Omental fat pad (tissue), 4 donors: ENCODE results near the gene RAG1. TPM values are rescaled to one million over a fixed set of nuclear protein-coding genes. Genes with fewer than 3 reads are reported as not detected.

Source experiments
- ATAC-seq: fragments of 150-250 bp; one replicate; pipeline ENCODE4 v1.9.1; 2016; ENCODE audit warnings: mild to moderate bottlenecking, moderate library complexity; ENCODE audit not compliant: low FRiP score
- DNase-seq: peaks from one replicate; pipeline ENCODE4 v3.0.0-alpha.2; 2019; ENCODE audit warnings: low spot score
- total RNA-seq, 4 donors: library from RNA; depleted of rRNA; stranded (reverse); fragments of >200 nt; gene quantifications; one replicate each; pipeline ENCODE4 v1.1.0, GENCODE V29; 2016
- TF ChIP-seq, protein P1 (sequence below), 3 donors: fragments of 450-650 bp; IDR thresholded peaks; one replicate each; pipeline ENCODE4 v1.5.1; 2016 to 2017; ENCODE audit warnings: antibody characterized with exemption in 3 of 3, mild to moderate bottlenecking in 3 of 3, moderate library complexity in 2 of 3

RAG1 gene
- total RNA-seq, 4 donors from 2014 or later, result 0.24 to 1.9 (median 0.41) TPM

DNA sequence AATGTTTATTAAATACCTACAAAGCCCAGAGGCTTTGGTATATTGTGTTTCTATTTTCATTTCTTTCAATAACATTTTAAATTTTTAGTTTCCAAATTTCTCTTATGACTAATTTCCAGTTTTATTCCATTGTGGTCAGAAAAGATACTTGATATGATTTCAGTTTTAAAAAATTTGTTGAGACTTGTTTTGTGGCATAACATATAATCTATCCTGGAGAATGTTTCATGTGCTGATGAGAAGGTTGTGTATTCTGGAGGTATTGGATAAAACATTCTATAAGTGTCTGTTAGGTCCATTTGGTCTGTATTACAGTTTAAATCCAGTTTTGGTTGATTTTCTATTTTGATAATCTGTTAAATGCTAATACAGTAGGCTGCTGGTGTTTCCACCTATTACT is 9.8 kb upstream of the RAG1 start:
- DNase-seq (no peak), ATAC-seq (no peak)
- TF ChIP-seq, protein P1, sequence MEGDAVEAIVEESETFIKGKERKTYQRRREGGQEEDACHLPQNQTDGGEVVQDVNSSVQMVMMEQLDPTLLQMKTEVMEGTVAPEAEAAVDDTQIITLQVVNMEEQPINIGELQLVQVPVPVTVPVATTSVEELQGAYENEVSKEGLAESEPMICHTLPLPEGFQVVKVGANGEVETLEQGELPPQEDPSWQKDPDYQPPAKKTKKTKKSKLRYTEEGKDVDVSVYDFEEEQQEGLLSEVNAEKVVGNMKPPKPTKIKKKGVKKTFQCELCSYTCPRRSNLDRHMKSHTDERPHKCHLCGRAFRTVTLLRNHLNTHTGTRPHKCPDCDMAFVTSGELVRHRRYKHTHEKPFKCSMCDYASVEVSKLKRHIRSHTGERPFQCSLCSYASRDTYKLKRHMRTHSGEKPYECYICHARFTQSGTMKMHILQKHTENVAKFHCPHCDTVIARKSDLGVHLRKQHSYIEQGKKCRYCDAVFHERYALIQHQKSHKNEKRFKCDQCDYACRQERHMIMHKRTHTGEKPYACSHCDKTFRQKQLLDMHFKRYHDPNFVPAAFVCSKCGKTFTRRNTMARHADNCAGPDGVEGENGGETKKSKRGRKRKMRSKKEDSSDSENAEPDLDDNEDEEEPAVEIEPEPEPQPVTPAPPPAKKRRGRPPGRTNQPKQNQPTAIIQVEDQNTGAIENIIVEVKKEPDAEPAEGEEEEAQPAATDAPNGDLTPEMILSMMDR (IDR thresholded peaks at IDR 0.05), result no peak

DNA sequence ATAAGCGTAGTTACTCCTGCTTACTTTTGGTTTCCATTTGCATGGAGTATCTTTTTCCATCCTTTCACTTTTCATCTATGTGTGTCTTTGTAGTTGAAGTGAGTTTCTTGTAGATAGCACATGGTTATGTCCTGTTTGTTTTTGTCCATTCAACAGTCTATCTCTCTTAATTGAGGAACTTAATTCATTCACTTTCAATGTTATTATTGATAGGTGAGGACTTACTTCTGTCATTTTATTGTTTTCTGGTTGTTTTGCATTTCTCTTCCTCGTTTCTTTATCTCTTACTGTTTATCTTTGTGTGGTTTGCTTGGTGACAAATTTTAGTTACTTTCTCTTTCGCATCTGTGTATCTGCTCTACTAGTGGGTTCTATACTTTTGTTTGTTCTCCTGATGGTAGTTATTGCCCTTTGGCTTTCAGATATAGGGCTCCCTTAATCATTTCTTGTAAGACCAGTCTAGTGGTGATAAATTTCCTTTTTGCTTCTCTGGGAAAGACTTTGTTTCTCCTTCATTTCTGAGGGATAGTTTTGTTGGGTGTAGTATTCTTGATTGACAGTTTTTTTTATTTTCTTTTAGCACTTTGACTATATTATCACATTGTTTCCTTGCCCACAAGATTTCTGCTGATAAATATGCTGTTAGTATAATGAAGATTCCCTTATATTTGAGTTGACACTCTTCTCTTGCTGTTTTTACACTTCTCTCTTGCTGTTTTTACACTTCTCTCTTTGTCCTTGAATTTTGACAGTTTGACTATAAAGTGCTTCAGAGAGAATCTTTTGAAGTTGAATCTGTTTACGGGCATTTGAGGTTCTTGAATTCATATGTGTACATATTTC is 9.0 kb upstream of the RAG1 start:
- no peak for DNase-seq
- TF ChIP-seq, protein P1 (IDR thresholded peaks at IDR 0.05), result no peak
- no peak for ATAC-seq

DNA sequence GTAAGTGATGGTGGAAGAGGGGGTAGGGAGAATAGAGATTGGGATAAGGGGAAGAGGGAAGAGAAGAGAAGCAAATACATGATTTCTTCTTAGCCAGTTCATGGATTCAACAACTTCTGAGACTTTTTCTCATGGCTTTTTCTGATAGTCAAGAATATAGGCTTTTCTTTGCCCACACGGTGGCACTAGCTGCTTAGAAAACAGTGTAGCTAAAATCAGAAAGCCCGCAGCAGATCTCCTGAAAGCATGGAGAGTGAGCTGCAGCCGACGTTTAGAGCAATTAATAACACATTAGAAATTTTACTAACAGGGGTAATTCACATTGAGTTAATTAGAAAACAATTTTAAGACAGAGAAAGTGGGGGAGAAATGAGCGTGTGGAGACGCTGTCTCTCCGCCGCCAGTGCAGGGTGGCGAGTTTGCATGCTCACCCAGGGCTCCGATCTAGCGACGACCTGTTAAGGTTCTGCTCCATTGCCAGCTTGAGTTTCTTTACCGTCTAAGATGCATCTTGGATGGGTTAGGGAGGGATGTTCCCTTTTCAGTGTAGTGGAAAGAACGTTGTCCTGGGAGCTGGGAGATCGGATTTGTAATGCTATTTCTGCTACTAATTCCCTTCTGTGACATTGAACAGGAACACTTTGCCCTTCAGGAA is 3.3 kb upstream of the RAG1 start:
- no peak for DNase-seq
- ATAC-seq, result no peak
- TF ChIP-seq, protein P1 (IDR thresholded peaks at IDR 0.05), result no peak

DNA sequence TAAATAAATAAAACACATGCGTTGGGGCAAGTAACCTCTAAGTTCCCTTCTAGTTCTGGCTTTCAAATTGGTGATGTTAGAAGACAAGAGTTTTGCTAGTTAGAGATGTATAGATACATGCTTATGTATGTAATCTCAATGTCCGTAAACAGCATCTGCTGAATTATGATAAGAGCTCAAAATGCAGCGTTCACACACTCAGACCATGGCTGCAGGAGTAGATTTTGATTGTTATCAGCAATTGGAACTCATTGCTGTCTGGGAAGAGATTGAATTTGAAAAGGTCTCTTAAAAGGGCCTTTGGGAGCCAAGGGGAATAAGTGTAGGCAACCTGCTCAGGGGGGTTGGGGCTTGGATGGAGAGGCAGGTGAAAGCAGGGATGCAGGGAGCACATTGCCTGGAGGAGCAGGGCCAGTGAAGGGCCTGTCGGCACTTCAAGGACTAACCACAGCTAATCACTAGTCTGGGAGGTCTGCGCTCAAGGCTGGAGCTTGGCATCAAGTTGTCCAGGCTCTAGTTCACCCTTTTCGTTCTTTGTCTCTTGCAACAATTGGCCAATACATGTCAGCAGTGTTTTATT is 2.7 kb upstream of the RAG1 start:
- DNase-seq (no peak), ATAC-seq (no peak)
- TF ChIP-seq, protein P1 (IDR thresholded peaks at IDR 0.05), result no peak

DNA sequence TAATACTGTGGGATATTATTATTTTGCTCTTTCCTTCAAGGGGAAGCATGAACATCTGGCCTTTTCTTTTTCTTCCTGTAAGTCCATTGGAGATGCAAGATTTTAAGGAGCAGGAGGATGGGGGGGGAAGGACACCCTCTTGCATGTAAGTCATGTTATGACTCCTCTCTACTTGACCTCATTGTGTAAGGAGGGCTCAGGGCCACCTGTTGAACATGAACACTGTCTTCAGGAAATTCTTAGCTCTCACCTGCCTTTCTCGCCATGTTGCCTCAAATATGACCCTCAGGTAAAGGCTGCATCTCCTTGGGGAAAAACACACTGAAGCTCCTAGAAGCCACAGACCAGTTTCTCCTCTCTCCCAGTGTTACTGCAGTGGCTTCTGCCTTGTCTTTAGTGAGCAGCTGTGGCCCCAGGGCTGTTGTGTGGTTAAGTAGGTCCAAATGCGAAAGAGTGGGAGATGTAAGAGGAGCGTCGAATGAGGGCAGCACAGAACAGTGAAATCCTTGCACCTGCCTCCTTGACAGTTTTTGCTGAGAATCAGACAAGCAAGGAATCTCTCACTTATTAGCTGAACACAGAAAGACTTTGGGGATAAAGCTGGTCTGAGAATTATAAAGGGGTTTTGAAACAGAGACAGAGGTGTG is 1.3 kb upstream of the RAG1 start:
- ATAC-seq, result no peak
- no peak for DNase-seq
- TF ChIP-seq, protein P1 (IDR thresholded peaks at IDR 0.05), result no peak

DNA sequence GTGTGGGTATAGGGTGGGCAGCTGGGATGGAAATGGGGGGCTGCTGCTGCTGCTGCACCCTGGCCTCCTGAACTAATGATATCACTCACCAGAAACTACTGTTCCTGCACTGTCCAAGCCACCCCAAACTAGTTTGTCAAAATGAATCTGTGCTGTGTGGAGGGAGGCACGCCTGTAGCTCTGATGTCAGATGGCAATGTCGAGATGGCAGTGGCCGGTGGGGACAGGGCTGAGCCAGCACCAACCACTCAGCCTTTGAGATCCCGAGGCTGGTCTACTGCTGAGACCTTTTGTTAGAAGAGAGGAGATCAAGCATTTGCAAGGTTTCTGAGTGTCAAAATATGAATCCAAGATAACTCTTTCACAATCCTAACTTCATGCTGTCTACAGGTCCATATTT is 1.3 kb downstream of the RAG1 start:
- no peak for DNase-seq
- ATAC-seq, result no peak
- TF ChIP-seq, protein P1 (IDR thresholded peaks at IDR 0.05), result no peak
